Renal cortex interstitium (tissue), 11 donors: ENCODE measurements around the gene GJA9. TPM values are rescaled to one million over a fixed set of nuclear protein-coding genes. Genes with fewer than 3 reads are reported as not detected.
"Not testable (repeated sequence)": the region's sequence is repeated elsewhere in the genome, so short reads cannot be mapped to it uniquely, and the experiment has no call there.

ENCODE experiments used
- DNase-seq, 11 donors: peaks; one replicate each; pipeline ENCODE4 v3.0.0-alpha.2; 2013; ENCODE audit warnings: low read depth in 9 of 11, low spot score in 4 of 11; ENCODE audit errors: extremely low read depth in 1 of 11
- polyA plus RNA-seq, 3 donors: library from polyadenylated mRNA; unstranded; fragments of 120-200 nt; gene quantifications; one replicate each; pipeline ENCODE4 v1.2.1, GENCODE V29; 2013; ENCODE audit not compliant: insufficient read length in 3 of 3

The GJA9 gene
- polyA plus RNA-seq, 3 donors: 0.45 to 0.50 TPM; not detected in 1

DNA sequence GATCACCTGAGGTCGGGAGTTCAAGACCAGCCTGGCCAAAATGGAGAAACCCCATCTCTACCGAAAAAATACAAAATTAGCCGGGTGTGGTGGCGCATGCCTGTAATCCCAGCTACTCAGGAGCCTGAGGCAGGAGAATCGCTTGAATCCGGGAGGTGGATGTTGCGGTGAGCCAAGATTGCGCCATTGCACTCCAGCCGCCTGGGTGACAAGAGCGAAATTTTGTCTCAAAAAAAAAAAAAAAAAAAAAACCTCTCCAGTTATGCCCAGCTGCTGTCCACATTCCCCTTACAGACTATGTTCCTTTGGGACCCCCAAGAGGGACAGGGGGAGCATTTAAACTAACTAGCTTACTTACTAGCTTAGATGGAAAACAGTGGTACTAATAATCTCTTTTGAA is 45.1 kb downstream of the GJA9 start:
- not testable (repeated sequence) for DNase-seq

DNA sequence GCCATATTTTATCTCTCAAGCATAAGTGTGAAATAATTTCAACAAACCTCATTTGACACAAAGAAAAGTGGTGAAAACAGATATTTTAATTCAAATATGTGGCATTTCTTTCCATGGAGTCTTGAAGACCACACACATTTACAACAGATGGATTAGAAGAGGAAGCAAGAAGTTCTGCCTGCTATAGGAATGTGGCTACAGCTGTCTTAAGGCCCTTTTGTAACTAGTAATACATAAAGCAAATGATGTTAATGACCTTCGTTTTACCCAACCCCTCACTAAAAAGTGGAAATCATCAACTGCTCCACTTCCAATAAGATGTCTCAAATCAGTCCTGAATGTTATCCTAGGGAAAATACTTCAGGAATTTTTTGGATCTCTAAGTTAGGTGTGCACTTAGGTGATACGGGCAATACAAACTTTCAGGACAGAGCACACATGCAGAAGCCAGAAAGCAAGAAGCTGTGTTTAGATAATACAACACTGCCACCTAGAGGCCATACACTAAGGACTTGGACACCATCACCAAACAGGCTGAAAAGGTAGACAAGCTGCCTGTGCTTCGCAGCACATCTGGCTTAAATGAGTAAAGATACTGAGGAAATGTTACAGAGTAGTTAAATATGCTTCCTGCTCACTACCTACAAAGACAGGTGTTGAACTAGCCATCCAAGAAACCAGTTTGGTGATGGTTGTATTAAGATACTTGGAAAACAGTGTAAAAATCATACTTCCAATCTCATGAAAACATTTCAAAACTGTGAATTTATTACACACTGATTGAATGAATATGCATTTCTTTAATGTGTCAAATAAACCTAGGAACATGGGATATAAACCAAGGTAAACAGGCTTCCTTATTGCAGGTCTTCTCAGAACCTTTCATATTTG is 46.2 kb downstream of the GJA9 start:
- peak in 9 of 11 donors; percentile 76 to 86 (median 83) for DNase-seq

DNA sequence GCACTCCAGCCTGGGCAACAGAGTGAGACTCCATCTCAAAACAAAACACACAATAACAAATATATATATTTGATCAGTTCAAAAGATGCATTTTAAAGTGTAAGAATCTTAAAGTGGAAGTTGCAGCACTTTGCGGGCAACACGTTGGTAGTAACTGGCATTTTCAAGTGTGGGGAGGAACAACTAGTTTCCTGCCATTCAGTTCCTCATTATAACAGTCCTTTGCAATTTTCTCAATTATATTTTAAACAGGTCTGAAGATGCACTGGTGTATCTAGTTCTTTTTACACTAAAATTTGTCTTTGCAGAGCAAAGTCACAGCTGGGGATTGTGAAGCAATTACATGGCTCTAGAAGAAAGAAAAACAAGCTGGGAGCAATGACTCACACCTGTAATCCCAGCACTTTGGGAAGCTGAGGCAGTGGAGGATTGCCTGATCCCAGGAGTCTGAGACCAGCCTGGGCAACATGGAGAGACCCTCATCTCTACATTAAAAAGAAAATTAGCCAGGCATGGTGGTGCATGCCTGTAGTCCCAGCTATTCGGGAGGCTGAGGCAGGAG is 47.1 kb downstream of the GJA9 start:
- no peak for DNase-seq

DNA sequence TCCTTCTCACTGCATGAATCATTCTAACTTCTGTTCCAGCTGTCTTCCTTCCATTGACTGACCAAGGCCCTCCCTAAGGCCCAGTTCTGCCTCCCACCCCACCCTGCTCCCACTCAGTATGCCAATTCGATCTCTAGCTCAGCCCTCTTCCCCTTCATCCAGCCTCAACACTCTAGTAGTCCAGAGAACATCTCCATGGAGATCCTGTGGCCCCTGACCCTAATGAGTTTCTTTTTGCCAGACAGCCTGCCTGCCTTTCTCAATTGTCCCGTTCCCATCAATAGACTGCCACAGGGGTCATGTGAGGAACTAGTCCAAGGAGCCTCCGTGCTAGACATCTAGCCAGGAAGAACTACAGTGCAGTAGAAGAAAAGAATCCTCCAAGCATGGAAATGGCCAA is 48.2 kb downstream of the GJA9 start:
- no peak for DNase-seq

DNA sequence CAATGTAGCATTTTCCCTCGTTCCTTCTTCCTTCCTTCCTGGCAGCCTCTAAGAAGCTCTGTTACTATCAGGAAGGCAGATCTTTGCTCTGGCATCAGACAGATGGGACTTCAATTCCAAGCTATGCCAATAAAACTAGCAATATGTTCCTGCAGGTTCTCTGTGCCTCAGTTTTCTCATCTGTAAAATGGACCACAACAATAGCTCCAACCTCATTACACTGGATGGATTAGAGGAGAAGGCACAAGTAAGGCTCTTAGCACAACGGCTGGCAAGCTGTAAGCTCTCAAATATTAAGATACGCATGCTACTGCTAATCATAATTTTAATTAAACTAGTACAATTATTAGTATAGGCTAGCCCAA is 49.0 kb downstream of the GJA9 start:
- DNase-seq: no peak

DNA sequence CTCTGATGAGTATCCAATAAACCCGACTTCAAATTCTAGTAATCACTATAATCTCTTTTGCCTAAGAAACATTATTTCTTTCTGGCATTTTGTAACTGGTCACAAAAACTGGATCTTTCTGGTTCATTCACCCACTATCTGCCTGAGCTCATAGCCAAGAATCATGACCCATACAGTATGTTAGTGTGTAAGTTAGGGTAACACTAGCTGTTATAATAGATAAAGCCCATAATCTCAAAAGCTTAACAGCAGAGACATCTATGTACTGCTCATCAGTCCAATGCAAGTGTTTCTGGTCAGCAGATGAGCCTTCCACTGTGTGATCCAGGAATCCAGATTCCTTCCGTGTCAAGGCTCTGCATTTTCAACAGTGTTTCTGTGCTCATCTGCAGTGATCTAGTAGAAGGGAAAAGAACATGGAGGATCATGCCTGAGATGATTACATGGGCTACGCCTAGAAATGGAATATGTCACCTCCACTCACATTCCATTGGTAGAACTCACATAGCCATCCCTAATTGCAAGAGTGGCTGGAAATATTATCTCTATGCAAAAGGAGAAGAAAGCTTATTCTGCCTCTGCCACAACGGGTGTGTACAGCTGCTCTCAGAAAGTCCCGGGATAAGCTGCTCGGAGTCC is 49.5 kb downstream of the GJA9 start:
- DNase-seq: no peak

DNA sequence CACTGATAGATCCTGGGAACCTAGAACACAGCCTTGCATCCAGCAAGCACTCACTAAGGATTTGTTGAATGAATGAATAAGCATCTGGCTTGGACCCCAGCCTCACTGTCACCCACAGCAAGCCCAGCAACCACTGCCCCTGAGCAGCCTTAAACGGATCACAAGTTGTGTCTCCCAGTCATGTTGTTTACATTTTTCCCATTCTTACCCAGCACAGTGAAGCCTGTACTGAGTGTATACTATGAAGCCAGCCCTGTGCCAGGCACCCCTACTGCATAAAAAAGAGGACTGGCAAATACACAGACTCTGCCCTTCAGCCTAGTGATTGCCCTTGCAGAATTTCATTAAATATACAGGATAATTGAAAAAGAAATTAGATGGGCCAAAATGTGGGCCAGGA is 52.0 kb downstream of the GJA9 start:
- DNase-seq: no peak

DNA sequence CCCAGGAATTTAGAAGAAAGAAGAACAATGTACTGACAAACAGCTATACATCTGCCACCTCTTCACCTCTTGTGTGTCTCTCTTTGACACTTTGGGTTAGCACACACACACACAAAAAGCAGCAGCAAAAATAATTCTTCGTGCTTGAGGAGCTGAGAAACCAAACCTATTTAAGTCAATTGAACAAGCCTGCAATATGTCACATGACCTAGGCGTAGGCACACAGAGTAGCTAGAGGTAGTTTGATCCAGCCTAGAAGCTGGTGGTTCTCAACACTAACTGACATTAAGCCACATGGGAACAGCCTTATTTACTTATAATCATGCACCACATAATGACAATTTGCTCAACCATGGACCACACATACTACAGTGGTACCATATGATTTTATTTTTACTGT is 54.1 kb downstream of the GJA9 start:
- no peak for DNase-seq

DNA sequence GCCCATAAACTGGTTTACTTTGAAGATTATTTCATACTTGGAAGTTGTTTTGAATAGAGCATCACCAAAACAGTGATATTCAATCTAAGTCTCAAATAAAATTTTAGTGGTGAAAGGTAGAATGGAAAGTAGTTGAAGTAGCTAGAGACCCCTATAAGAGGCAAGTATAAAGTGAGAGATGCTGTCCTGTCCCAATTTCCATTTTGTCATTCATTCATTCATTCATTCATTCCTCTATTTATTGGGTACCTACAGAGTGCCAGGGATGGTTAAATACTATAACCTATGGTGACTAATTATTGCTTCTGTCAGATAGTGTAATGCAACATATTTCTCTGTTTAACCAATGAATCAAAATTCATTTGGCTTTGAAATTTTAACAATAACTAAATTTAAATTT is 54.5 kb downstream of the GJA9 start:
- no peak for DNase-seq

DNA sequence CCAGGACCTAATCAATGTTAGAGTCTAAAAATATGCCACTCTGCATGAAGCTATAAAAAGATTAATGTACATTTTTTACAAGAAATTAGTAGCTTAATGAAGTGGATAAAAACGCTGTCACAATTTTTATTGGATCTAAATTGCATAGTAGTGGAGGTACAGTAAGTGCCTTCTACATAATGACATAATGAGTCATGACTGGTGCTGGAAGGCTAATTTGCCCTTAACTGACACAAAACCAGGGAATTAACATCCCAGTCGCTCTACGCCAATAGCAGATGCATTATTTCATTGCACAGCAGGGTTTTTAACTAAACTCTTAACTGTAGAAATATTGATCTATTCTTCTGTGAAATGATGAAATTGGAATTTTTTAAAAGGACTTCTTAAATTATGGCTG is 55.1 kb downstream of the GJA9 start:
- no peak for DNase-seq

Other genes starting within 250 kb of the GJA9 start
- 10 to 100 TPM; 29.8 to 41.7 (median 33.7) TPM for gene RRAGC, start 21.8 kb downstream of the GJA9 start, polyA plus RNA-seq
- 10 to 100 TPM; 27.8 to 34.7 (median 33.7) TPM for gene MYCBP, start 8.2 kb downstream of the GJA9 start, polyA plus RNA-seq
- 1 to 10 TPM in 1 of 3 donors, under 1 TPM in 2; 0.89 to 1.0 (median 0.95) TPM for gene RHBDL2, start 60.2 kb upstream of the GJA9 start, polyA plus RNA-seq
- 100 to 1,000 TPM in 2 of 3 donors, 10 to 100 TPM in 1; 96.2 to 122 (median 102) TPM for gene AKIRIN1, start 109.7 kb upstream of the GJA9 start, polyA plus RNA-seq
- gene NDUFS5, start 144.8 kb upstream of the GJA9 start, polyA plus RNA-seq: 100 to 1,000 TPM; 238 to 285 (median 265) TPM